ENCODE data around the gene TUSC2.
A peak's percentile ranks its signal among the peaks of the same experiment; 100 is the strongest.

Gene TUSC2

DNA sequence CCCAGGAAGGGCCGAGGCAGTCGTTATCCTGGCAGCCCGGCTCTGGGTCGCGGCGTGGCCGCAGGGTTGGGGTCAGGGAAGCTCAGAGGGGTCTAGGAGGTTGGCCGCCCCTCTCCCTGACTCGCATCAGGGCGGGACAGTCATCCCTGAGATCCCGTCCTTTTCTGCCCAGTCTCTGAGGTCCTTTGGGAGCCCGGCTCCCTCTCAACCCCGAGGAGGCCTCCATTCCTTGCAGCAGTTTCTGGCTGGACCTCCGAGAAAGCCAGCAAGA, 6.0 kb downstream of the TUSC2 start:
- DNase-seq (ENCODE audit: low read depth in 1 of 2, low spot score in 1 of 2) = no peak
- Histone ChIP-seq H3K4me3 (replicated peaks; ENCODE audit: insufficient read depth, low read length) (peak overlapping the region; percentile 68), H3K27ac (replicated peaks) (peak overlapping the region; percentile 100), H3K27me3 (ENCODE audit: insufficient read depth, poor library complexity, severe bottlenecking) (no peaks in the 10 kb centered on the region)
- TF ChIP-seq GABPA (IDR thresholded peaks at IDR 0.05; ENCODE audit: low read depth) = no peak
- TF ChIP-seq, protein P1, sequence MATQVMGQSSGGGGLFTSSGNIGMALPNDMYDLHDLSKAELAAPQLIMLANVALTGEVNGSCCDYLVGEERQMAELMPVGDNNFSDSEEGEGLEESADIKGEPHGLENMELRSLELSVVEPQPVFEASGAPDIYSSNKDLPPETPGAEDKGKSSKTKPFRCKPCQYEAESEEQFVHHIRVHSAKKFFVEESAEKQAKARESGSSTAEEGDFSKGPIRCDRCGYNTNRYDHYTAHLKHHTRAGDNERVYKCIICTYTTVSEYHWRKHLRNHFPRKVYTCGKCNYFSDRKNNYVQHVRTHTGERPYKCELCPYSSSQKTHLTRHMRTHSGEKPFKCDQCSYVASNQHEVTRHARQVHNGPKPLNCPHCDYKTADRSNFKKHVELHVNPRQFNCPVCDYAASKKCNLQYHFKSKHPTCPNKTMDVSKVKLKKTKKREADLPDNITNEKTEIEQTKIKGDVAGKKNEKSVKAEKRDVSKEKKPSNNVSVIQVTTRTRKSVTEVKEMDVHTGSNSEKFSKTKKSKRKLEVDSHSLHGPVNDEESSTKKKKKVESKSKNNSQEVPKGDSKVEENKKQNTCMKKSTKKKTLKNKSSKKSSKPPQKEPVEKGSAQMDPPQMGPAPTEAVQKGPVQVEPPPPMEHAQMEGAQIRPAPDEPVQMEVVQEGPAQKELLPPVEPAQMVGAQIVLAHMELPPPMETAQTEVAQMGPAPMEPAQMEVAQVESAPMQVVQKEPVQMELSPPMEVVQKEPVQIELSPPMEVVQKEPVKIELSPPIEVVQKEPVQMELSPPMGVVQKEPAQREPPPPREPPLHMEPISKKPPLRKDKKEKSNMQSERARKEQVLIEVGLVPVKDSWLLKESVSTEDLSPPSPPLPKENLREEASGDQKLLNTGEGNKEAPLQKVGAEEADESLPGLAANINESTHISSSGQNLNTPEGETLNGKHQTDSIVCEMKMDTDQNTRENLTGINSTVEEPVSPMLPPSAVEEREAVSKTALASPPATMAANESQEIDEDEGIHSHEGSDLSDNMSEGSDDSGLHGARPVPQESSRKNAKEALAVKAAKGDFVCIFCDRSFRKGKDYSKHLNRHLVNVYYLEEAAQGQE (IDR thresholded peaks at IDR 0.05; ENCODE audit: insufficient replicate concordance, low read depth) = no peak
- TF ChIP-seq, protein P2, sequence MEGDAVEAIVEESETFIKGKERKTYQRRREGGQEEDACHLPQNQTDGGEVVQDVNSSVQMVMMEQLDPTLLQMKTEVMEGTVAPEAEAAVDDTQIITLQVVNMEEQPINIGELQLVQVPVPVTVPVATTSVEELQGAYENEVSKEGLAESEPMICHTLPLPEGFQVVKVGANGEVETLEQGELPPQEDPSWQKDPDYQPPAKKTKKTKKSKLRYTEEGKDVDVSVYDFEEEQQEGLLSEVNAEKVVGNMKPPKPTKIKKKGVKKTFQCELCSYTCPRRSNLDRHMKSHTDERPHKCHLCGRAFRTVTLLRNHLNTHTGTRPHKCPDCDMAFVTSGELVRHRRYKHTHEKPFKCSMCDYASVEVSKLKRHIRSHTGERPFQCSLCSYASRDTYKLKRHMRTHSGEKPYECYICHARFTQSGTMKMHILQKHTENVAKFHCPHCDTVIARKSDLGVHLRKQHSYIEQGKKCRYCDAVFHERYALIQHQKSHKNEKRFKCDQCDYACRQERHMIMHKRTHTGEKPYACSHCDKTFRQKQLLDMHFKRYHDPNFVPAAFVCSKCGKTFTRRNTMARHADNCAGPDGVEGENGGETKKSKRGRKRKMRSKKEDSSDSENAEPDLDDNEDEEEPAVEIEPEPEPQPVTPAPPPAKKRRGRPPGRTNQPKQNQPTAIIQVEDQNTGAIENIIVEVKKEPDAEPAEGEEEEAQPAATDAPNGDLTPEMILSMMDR (IDR thresholded peaks at IDR 0.05; ENCODE audit: insufficient read depth, low read length) = no peak

DNA sequence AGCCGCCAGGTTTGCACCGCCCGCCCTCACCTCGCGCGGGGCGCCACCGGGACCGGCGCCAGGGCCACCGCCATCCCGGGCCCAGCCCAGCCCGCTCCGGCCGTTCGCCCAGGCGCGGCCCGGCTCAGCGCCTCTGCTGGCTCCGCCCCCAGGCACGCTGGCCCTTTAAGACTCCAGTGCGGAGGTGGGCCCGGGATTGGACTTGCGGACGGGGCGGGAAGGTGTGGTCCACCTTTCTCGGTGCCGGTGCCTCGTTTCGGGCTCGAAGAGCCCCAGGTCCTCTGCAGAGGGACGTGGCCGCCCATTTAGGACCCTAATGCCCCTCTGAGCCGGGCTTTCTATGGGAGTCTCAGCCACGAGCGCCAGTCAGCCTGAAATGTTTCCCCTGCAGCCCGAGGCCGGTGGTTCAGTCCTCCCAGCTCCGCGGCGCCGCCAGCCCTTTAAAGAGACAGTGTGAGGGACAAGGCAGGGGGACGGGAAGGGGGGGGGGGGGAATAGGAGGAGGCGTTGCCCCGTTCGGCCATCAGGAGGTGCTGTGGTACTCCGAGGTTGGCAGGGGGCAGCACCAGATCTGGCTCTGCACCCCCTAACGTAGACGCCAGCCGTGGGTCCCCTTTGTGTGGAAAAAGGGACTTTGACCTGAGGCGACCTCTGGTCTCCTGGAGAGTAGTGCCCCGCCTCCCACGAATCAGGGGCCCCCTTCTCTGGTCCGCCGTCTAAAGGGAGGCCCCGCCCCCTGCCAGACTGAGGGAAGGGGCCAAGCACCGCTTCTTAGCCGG, 6.5 kb downstream of the TUSC2 start:
- DNase-seq (ENCODE audit: low read depth in 1 of 2, low spot score in 1 of 2) = peak; percentile 78 to 87
- H3K27me3 ChIP-seq (ENCODE audit: insufficient read depth, poor library complexity, severe bottlenecking) = no peaks in the 10 kb centered on the region
- peak overlapping the region; percentile 68 for H3K4me3 ChIP-seq (replicated peaks; ENCODE audit: insufficient read depth, low read length)
- TF ChIP-seq, protein P2 (IDR thresholded peaks at IDR 0.05; ENCODE audit: insufficient read depth, low read length) = peak; percentile 32
- TF ChIP-seq POLR2AphosphoS5 (IDR thresholded peaks at IDR 0.05; ENCODE audit: low read depth) = peak; percentile 32; the same call in 1 of the 2 replicates
- TF ChIP-seq GABPA (IDR thresholded peaks at IDR 0.05; ENCODE audit: low read depth) = no peak
- TF ChIP-seq SPI1 (IDR thresholded peaks at IDR 0.05; ENCODE audit: borderline replicate concordance, low read depth) = no peak
- TF ChIP-seq, protein P1 (IDR thresholded peaks at IDR 0.05; ENCODE audit: insufficient replicate concordance, low read depth) = no peak
- peak overlapping the region; percentile 100 for H3K27ac ChIP-seq (replicated peaks)

DNA sequence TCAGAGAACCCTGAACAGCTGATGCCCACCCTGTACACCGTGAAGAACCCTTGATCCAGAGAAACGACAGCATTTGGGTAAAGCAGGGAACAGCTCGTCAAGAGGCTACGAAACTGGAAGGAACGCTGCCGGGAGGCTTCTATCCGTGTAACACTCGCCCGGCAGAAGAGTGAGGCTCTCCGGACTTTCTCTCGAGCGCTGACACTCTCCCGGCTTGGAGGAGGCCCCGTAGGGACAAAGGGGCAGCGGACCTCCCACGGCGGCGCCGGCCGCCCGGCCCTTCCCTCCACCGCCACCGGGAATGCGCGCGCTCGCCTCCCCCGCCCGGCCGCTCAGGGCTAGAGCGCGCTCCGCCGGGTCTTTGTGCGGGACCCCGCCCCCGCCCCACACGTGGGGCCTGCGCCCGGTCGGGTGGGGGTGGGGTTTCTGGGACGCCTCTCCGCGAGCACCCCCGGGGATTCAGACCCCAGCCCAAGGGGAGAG, 7.1 kb downstream of the TUSC2 start:
- DNase-seq (ENCODE audit: low read depth in 1 of 2, low spot score in 1 of 2) = peak; percentile 60 to 65

More for the DNA sequence above, 7.1 kb downstream of the TUSC2 start:
- no peaks in the 10 kb centered on the region for H3K27me3 ChIP-seq (ENCODE audit: insufficient read depth, poor library complexity, severe bottlenecking)
- TF ChIP-seq POLR2AphosphoS5 (IDR thresholded peaks at IDR 0.05; ENCODE audit: low read depth) = no peak
- TF ChIP-seq GABPA (IDR thresholded peaks at IDR 0.05; ENCODE audit: low read depth) = no peak
- TF ChIP-seq, protein P1 (IDR thresholded peaks at IDR 0.05; ENCODE audit: insufficient replicate concordance, low read depth) = no peak
- no peak for TF ChIP-seq SPI1 (IDR thresholded peaks at IDR 0.05; ENCODE audit: borderline replicate concordance, low read depth)
- TF ChIP-seq, protein P2 (IDR thresholded peaks at IDR 0.05; ENCODE audit: insufficient read depth, low read length) = no peak
- peak overlapping the region; percentile 100 for H3K27ac ChIP-seq (replicated peaks)
- H3K4me3 ChIP-seq (replicated peaks; ENCODE audit: insufficient read depth, low read length) = peak overlapping the region; percentile 68

Data from HL-60 (cell line).